Measurements from ENCODE around the gene GMNC.

Gene GMNC

GRCh38 chr3:190862209-190863118, at the start of gene GMNC:
Gene GMNC (minus strand): TSS chr3:190862694. CDS start chr3:190862615, 79 bp downstream.
- H3K4me3 ChIP-seq (replicated peaks in 1 of 2; ENCODE audit: low read depth in 2 of 2, low read length in 2 of 2) = peak within 1 kb of the TSS; percentile 49 to 66
- no peak for TF ChIP-seq CTCF (IDR thresholded peaks at IDR 0.05; ENCODE audit: low read depth, low read length)
- peak; percentile 61 to 75 for DNase-seq (ENCODE audit: low read depth in 2 of 2)

- H3K4me3 ChIP-seq (replicated peaks in 1 of 2; ENCODE audit: low read depth in 2 of 2, low read length in 2 of 2) = no peak overlapping the region
- DNase-seq (ENCODE audit: low read depth in 2 of 2) = no peak
- TF ChIP-seq CTCF (IDR thresholded peaks at IDR 0.05; ENCODE audit: low read depth, low read length) = no peak
Measured at GRCh38 chr3:190911382-190911781, 48.9 kb upstream of the GMNC start.

- no peak for DNase-seq (ENCODE audit: low read depth in 2 of 2)
- no peak for TF ChIP-seq CTCF (IDR thresholded peaks at IDR 0.05; ENCODE audit: low read depth, low read length)
- H3K4me3 ChIP-seq (replicated peaks in 1 of 2; ENCODE audit: low read depth in 2 of 2, low read length in 2 of 2) = no peak overlapping the region
Measured at GRCh38 chr3:190909908-190910307, 47.4 kb upstream of the GMNC start.

GRCh38 chr3:190903156-190903555, 40.7 kb upstream of the GMNC start:
- no peak overlapping the region for H3K4me3 ChIP-seq (replicated peaks in 1 of 2; ENCODE audit: low read depth in 2 of 2, low read length in 2 of 2)
- TF ChIP-seq CTCF (IDR thresholded peaks at IDR 0.05; ENCODE audit: low read depth, low read length) = no peak
- no peak for DNase-seq (ENCODE audit: low read depth in 2 of 2)

GRCh38 chr3:190902292-190902691, 39.8 kb upstream of the GMNC start:
- no peak overlapping the region for H3K4me3 ChIP-seq (replicated peaks in 1 of 2; ENCODE audit: low read depth in 2 of 2, low read length in 2 of 2)
- DNase-seq (ENCODE audit: low read depth in 2 of 2) = peak in 1 of 2 donors; percentile 33
- no peak for TF ChIP-seq CTCF (IDR thresholded peaks at IDR 0.05; ENCODE audit: low read depth, low read length)

GRCh38 chr3:190892395-190892902, 30.0 kb upstream of the GMNC start:
- no peak for DNase-seq (ENCODE audit: low read depth in 2 of 2)
- no peak overlapping the region for H3K4me3 ChIP-seq (replicated peaks in 1 of 2; ENCODE audit: low read depth in 2 of 2, low read length in 2 of 2)
- no peak for TF ChIP-seq CTCF (IDR thresholded peaks at IDR 0.05; ENCODE audit: low read depth, low read length)

Data from cardiac fibroblast (primary cell).